NCI-H82 (cell line): Measurements from ENCODE around the gene SLC35E2B.
"Not testable (repeated sequence)": the region's sequence is repeated elsewhere in the genome, so short reads cannot be mapped to it uniquely, and the experiment has no call there.

Experiments used
- DNase-seq: peaks from one replicate; lab custom pipeline; 2025; lab: John Stamatoyannopoulos, UW

The SLC35E2B gene

DNA sequence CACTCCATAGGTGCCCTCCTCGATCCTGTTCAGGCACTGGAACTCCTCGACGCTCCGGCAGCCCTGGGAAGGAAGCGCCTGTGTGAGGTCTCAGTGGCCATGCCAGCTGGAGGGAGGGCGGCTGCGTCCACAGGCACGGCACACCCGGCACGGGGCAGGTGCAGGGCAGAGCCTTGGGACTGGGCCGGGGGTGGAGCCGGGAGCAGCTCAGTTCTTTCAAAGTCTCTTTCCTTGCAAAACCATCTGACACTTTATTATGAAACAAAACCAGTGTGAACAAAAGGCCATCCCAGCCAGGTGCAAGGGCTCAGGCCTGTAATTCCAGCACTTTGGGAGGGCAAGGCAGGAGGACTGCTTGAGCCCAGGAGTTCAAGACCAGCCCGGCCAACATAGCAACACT lies 54.1 kb downstream of the SLC35E2B start:
- DNase-seq: not testable (repeated sequence)

DNA sequence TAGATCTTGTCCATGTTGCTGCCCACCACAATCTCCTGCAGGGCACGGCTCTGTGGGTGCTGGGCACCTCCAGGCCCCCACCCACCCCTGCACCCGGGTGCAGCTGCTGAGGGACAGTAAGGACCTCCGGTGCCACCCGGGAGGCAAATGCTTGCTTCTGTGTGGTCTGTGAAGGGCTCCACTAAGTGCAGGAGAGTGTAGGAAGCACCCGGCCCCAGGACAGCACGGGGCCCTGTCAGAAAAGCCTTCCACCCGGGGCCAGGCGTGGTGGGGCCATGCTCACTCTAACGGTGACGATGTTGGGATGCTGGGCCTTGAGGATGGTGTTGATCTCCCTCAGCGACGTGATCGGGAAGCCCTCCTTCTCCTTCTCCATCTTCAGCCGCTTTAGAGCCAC lies 55.1 kb downstream of the SLC35E2B start:
- not testable (repeated sequence) for DNase-seq

DNA sequence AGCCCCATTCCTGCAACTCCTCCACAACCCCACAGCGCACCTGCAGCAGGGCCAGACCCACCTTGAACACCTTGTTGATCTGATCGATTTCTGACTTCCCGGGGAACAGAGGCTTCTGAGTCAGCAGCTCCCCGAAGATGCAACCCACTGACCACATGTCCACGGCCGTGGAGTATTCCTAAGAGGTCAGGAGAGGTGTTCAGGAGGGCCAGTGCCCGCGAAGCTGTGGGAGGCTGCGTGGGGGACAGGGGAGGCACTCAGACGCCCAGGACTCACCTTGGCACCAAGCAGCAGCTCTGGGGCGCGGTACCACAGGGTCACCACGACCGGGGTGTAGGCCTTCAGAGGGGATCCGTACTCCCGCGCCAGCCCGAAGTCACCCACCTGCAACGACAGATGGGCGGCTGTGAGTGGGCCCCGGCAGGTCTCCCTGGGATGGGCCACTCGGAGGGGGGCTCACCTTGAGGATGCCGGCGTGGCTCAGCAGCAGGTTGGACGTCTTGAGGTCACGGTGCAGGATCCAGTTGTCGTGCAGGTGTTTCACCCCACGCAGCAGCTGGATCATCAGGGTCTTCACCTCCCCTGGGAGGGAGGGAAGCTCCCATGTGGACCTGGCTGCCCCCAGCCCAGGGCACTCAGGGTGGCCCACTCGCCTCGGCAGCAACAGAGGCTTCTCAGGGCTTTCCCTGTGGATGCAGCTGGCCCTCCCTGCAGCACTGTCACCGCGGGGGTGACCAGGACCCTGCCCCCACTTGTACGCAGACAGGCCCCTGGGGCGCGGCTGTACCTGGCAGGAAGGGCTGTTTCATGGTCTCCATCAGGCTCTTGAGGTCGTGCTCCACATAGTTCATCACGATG lies 55.7 kb downstream of the SLC35E2B start:
- DNase-seq: not testable (repeated sequence)

DNA sequence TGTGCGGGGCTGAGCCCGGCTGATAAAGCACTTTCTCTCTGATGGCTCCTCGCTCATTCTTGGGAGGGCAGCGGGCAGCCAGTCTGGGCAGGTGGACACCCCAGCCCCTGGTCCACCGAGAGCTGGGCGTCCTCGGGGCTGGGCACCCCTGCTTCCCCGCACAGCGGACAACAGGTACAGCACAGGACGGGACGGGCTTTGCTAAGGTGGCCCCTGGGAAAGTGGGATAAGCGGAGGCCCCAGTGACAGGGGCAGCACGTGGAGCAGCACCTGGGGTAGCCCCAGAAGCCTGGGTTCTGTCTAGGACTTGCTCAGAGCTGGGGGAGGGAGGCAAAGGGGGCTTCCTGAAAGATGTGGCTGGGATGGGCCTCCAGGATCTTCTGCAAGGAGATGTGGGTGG lies 58.0 kb downstream of the SLC35E2B start:
- not testable (repeated sequence) for DNase-seq

DNA sequence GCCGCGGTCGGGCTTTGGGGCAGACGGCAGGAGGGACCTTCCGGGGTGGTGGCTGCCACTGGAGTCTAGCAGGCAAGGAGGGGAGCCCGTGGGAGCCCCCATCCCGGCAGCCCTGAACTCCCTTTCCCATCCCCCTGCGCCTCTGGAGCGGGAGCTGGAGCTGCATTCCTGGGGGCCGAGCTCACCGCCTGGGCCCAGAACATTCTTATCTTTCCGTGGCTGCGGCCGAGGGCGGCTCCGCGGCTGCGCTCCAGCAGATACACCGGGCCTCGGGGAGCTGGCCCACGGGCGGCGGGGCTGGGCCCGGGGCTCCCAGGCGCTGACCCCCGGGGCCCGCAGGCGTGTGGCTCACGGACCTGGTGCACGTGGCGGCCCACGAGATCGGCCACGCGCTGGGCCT lies 59.2 kb downstream of the SLC35E2B start:
- DNase-seq: not testable (repeated sequence)

DNA sequence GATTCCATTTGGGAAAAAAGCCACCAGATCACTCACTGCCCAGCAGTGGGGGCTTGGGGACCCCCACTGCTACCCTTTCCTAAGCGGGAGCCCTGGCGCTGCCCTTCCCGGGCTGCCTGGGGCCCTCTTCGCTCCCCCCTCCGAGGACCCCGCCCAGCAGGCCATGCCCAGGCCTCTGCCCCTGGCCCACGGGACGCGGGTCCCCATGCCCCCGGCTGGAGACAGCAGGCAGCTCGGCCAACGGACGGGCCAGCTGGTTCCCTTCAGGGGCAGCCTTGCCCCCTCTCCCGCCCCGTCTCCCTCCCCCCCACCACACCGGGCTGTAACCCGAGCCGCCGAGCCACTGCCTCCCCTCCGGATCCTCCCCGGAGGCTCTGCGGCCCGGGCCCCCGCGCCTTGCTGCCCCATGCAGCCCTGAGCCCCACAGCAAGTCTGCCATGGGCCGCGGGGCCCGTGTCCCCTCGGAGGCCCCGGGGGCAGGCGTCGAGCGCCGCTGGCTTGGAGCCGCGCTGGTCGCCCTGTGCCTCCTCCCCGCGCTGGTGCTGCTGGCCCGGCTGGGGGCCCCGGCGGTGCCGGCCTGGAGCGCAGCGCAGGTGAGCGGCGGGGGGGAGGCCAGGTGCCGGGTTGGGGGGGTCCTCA lies 60.7 kb downstream of the SLC35E2B start, which contains the start of gene MMP23B:
MMP23B (plus strand) TSS at position 392 of the 639 bp plus-strand sequence; CDS start at position 438, 46 bp downstream.
- peak; percentile 55 for DNase-seq

DNA sequence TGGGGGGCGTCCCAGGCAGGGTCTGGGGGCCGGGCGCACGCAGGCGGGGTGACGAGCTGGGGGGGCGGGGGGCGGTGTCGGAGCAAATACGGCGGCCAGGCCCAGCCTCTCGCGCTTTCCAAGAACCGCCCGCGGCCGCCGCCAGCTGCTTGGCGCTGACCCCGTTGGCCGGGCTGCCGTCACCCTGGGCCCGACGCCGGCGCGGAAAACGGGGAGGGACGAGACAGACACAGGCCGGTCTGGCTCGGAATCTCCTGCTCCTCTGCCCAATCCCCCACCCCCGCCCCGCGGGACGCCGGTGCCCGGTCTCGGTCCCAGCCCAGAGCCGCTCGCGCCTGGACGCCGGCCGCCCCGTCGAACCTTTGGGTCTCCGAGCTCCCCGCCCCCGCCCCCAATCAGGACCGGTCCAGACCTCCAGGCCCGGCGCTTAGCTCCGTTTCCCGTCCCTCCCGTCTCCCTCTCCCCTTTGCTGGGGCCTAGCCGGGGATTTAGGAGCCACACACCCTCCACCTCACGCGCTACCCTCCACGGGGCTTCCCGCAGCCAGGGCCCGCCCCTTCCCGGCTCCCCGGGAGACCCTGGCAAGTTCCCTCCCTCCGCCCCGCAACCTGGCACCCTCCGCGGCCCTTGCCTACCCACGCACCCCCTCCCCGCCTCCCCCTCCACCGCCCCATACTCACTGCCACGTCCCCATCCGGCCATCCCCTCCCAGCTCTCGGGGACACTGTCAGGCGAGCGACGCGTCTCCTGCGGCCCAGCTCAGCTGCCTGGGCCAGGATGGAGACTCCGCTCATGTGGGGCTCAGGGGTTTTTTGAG lies 61.4 kb downstream of the SLC35E2B start:
- peak; percentile 54 for DNase-seq

DNA sequence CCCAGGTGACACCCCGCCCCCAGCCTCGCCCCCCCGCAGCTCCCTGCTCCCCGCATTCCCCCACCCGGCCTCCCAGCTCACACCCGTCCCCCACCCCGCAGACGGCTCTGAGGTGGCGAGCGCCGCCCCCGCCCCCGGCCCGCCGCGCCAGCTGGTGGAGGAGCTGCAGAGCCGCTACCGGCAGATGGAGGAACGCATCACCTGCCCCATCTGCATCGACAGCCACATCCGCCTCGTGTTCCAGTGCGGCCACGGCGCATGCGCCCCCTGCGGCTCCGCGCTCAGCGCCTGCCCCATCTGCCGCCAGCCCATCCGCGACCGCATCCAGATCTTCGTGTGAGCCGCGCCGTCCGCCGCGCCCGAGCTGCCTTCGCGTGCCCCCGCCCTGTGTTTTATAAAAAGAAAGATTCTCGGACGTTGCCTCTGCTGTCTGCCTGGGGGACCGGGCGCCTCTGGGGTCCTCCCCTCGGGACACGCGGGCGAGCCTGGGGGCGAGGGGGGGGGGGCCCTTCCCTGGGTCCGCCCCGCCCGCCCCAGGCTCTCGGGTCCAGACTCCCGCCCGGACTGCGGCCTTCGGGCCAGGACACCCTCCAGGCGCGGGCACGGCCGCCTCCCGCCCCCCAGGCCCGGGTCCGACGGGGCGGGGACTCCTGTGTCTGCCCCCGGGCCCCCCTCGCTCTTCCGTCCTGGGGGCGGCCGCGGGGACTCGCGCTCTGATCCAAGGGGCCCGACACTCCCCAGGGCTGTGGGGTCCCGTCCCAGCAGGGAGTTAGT lies 62.2 kb downstream of the SLC35E2B start:
- DNase-seq: peak; percentile 98

DNA sequence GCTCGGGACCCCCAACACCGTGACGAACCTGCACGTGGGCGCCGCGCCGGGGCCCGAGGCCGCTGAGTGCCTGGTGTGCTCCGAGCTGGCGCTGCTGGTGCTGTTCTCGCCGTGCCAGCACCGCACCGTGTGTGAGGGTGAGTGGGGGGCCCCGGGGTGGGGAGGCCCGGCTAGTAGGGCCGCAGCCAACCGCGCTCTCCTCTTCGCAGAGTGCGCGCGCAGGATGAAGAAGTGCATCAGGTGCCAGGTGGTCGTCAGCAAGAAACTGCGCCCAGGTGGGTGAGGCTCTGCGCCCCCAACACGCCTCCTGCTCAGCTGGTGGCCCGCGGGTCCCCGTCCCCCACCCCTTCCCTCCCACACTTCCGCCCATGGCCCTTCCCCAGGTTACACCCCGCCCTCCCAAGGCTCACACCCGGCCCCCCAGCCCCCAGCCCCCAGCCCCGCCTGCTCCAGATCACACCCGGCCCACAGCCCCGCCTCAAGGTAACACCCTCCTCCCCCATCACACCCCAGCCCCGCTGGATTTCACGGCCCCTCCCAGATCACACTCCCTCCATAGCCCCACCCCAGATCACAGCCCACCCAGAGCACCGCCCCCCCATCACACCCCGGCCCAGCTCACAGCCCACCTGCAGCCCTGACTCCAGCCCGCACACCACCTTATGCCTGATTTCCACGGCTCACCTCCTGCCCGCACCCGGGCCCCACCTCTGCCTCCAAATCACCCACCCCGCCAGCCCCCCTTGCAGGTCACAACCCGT lies 63.0 kb downstream of the SLC35E2B start:
- DNase-seq: peak; percentile 91

DNA sequence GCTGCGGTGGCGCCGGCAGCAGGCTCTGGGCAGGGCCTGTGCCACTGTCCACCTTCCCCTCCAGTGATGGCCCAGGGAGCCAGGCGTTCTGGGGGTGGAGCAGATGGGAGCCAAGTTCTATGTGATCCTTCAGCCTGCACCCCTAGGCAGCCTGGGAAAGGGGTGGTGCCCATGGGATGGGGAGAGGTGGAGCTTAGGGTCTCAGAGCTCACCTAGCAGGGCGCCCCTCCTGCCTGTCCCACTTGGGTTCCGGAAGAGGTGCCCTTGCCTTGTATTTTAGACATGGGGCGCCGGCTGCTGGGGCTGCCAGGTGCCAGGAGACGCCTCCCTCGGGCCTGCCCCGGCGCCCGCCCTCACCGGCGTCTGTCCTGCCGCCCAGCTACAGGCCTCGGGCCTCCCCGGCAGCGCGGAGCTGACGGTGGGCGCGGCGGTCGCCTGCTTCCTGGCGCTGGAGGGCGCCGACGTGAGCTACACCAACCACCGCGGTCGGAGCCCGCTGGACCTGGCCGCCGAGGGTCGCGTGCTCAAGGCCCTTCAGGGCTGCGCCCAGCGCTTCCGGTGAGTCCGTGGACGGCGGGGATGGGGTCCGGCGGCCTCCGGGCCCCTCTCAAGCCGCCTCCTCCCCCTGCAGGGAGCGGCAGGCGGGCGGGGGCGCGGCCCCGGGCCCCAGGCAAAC lies 63.7 kb downstream of the SLC35E2B start:
- DNase-seq: peak; percentile 38

DNA sequence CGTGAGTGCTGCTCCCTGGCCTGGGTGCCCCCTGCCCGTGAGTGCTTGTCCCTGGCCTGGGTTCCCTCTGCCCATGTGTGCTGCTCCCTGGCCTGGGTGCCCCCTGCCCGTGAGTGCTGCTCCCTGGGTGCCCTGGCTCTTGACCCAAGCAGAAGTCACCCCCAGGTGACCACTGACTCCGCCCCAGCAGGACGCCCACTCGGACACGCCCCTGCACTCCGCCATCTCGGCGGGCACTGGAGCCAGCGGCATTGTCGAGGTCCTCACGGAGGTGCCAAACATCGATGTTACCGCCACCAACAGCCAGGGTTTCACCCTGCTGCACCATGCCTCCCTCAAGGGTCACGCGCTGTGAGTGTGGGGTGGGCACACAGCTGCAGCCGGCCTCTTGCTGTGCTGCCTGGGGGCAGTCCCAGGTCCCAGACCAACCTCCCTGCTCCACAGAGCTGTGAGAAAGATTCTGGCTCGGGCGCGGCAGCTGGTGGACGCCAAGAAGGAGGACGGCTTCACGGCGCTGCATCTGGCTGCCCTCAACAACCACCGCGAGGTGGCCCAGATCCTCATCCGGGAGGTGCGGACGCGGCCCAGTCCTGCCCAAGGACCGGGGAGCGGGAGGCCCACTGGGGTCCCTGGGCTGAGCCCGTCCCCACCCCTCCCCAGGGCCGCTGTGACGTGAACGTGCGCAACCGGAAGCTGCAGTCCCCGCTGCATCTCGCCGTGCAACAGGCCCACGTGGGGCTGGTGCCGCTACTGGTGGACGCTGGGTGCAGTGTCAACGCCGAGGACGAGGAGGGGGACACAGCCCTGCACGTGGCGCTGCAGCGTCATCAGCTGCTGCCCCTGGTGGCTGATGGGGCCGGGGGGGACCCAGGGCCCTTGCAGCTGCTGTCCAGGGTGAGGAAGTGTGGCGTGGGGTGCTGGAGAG lies 64.5 kb downstream of the SLC35E2B start:
- no peak for DNase-seq

DNA sequence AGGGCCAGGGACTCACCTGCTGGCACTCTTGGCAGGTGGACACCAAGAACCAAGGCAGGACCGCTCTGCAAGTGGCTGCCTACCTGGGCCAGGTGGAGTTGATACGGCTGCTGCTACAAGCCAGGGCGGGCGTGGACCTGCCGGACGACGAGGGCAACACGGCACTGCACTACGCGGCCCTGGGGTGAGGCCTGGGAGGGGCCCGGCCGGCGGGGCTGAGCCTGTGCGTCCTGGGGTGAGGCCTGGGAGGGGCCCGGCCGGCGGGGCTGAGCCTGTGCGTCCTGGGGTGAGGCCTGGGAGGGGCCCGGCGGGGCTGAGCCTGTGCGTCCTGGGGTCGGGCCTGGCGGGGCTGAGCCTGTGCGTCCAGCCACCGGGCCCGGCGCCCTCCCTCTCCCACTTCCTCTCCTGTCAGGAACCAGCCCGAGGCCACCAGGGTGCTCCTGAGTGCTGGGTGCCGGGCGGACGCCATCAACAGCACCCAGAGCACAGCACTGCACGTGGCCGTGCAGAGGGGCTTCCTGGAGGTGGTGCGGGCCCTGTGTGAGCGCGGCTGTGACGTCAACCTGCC lies 65.2 kb downstream of the SLC35E2B start:
- no peak for DNase-seq

DNA sequence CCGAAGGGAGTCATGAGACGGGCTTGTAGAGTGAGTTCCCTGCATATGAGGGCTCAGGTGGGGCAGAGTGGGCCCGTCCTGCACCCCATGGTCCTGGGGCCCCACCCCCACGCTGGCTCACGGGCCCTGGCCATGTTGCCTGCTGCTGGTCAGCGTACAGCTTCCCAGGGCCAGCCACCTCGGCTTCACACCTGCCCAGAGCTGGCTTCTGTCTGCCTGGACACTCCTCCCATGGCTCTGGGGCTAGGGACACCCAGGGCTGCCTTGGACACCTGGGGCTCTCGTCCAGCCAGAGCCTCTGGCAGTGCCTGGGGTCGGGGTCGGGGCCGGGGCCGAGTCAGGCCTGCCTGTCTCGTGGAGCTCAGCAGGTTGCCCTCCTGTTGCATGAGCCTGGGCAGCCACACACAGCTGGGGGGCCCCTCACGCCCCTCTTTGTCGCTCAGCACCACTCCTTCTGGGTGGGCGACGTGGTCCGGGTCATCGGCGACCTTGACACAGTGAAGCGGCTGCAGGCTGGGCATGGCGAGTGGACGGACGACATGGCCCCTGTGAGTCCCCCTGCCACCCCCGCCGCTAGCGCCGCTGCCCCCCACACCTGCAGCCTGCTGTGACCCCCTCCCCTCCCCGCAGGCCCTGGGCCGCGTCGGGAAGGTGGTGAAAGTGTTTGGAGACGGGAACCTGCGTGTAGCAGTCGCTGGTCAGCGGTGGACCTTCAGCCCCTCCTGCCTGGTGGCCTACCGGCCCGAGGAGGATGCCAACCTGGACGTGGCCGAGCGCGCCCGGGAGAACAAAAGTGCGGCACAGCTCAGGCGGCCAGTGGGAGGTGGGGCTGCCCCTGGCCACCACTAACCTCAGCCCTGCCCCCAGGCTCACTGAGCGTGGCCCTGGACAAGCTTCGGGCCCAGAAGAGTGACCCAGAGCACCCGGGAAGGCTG lies 66.1 kb downstream of the SLC35E2B start:
- DNase-seq: no peak

DNA sequence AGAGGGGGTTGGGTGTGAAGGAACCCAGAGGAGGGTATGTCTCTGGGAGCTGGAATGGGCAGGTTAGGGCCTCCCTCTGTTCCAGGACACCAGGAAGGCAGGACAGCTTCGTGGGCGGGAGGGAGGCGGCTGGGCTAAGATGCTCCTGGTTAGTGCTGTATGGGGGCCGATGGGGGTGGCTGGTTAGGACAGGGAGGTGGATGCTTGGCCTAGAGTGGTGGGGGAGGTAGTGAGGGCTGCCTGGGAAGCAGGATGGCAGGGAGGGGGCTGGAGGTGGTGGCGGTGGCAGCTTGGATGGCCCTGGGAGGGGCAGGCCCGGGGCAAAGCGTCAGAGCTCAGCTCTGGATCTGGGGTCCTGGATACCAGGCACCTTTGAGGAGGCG lies 66.8 kb downstream of the SLC35E2B start:
- no peak for DNase-seq

DNA sequence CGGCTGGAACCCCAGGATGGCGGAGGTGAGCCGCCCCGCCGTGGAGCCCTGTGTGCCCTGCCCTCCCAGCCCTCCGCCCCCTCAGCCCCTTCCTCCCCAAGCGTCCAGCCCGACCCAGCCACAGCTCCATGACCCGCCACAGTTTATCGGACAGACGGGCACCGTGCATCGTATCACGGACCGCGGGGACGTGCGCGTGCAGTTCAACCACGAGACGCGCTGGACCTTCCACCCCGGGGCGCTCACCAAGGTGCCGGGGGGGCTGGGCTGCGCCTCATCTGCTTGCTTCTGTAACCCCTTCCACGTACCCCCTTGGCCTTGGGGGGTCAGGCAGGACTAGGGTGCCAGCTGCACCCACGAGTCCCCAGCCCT lies 67.2 kb downstream of the SLC35E2B start:
- DNase-seq: no peak

DNA sequence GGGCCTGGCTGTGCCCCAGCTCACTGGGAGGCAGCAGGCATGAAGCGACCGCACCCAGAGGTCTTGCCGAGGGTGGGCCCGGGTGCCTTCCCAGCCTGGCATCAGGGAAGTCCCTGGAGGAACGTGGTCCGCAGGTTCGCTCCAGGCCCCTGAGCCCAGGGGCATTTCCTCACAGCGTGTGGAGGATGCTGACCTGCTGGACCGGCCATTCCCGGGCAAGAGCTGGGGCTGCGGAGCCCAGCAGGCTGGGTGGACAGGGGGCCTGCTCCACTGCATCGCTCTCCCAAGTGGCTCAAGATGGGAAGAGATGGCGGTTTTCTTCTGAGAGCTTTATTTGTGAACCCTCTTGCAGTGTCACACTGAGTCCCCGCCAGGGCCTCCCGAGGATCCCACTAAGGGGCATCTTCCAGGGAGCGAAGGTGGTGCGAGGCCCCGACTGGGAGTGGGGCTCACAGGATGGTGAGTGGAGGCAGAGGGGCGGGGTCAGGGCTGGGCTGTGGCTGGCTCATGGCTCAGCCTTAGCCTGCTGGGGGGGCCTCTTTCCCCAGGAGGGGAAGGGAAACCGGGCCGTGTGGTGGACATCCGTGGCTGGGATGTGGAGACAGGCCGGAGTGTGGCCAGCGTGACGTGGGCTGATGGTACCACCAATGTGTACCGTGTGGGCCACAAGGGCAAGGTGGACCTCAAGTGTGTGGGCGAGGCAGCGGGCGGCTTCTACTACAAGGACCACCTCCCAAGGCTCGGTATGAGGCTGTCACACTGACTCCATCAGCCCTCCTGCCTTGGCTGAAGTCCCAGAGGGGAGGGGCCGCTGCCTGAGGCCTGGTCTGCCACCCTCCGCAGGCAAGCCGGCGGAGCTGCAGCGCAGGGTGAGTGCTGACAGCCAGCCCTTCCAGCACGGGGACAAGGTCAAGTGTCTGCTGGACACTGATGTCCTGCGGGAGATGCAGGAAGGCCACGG lies 67.9 kb downstream of the SLC35E2B start:
- peak; percentile 56 for DNase-seq
